GM11168 (cell line): ENCODE results near the gene DIRAS1.

Experiments used
- in situ Hi-C: fragments of 300-500 bp; cut with MboI; formaldehyde crosslinking; loops from one replicate; pipeline ENCODE4 v1.12.0; 2022; ENCODE audit warnings: low sequenced_read_pairs; ENCODE audit not compliant: unreplicated experiment

DIRAS1 gene

GRCh38 chr19:2756921-2757881, 36.0 kb upstream of the DIRAS1 start:
- in situ Hi-C loops: loop anchor here (25.0 kb wide), 1 partner anchor 295 kb away; the partner anchor contains the start of gene LMNB2

GRCh38 chr19:2756477-2756876, 35.3 kb upstream of the DIRAS1 start:
- in situ Hi-C loops: loop anchor here (25.0 kb wide), 1 partner anchor 294 kb away; the partner anchor contains the start of gene LMNB2

- in situ Hi-C loops: loop anchor here (25.0 kb wide), 1 partner anchor 294 kb away; the partner anchor contains the start of gene LMNB2
Measured at GRCh38 chr19:2755811-2756210, 34.6 kb upstream of the DIRAS1 start.

GRCh38 chr19:2755448-2755705, 34.2 kb upstream of the DIRAS1 start:
- in situ Hi-C loops: loop anchor here (25.0 kb wide), 1 partner anchor 293 kb away; the partner anchor contains the start of gene LMNB2

- in situ Hi-C loops: loop anchor here (25.0 kb wide), 1 partner anchor 293 kb away; the partner anchor contains the start of gene LMNB2
Measured at GRCh38 chr19:2754659-2755447, 33.7 kb upstream of the DIRAS1 start.

- in situ Hi-C loops: loop anchor here (25.0 kb wide), 1 partner anchor 289 kb away; the partner anchor contains the start of gene LMNB2
Measured at GRCh38 chr19:2751438-2751830, 30.3 kb upstream of the DIRAS1 start.

- in situ Hi-C loops: loop anchor here (25.0 kb wide), 1 partner anchor 289 kb away; the partner anchor contains the start of gene LMNB2
Measured at GRCh38 chr19:2750808-2751437, 29.8 kb upstream of the DIRAS1 start.

- in situ Hi-C loops: loop anchor here (5.0 kb wide), 2 partner anchors 45 to 95 kb away; partner anchors contain the start of gene GNG7
Measured at GRCh38 chr19:2747349-2747748, 26.2 kb upstream of the DIRAS1 start.

GRCh38 chr19:2744113-2744512, 22.9 kb upstream of the DIRAS1 start:
- in situ Hi-C loops: no loop called here

- in situ Hi-C loops: no loop called here
Measured at GRCh38 chr19:2743099-2743498, 21.9 kb upstream of the DIRAS1 start.

GRCh38 chr19:2740314-2740656, 19.1 kb upstream of the DIRAS1 start:
- in situ Hi-C loops: no loop called here

GRCh38 chr19:2739602-2740313, 18.6 kb upstream of the DIRAS1 start, which contains the start of gene SLC39A3:
SLC39A3 (minus strand) TSS chr19:2740017; CDS start chr19:2737257, 2,760 bp downstream.
- in situ Hi-C loops: no loop called here

GRCh38 chr19:2736550-2737190, 15.5 kb upstream of the DIRAS1 start:
- in situ Hi-C loops: no loop called here

GRCh38 chr19:2735374-2735773, 14.2 kb upstream of the DIRAS1 start:
- in situ Hi-C loops: no loop called here

- in situ Hi-C loops: no loop called here
Measured at GRCh38 chr19:2734589-2735288, 13.6 kb upstream of the DIRAS1 start.

- in situ Hi-C loops: no loop called here
Measured at GRCh38 chr19:2733930-2734588, 12.9 kb upstream of the DIRAS1 start.

GRCh38 chr19:2732883-2733282, 11.7 kb upstream of the DIRAS1 start:
- in situ Hi-C loops: no loop called here

- in situ Hi-C loops: no loop called here
Measured at GRCh38 chr19:2732157-2732725, 11.1 kb upstream of the DIRAS1 start.
